HG02571 (cell line): ENCODE results near the gene RNASET2.
A peak's percentile ranks its signal among the peaks of the same experiment; 100 is the strongest.
"Not testable (repeated sequence)": the region's sequence is repeated elsewhere in the genome, so short reads cannot be mapped to it uniquely, and the experiment has no call there.

ENCODE experiments used
- ATAC-seq: cut with Tn5 transposase; IDR thresholded peaks from one replicate; pipeline ENCODE4 v1.9.1; 2021; ENCODE audit warnings: mild to moderate bottlenecking, moderate library complexity; ENCODE audit not compliant: unreplicated experiment

Gene RNASET2

GRCh38 chr6:166928644-166929541 is 27.5 kb downstream of the RNASET2 start:
- ATAC-seq, result no peak

- no peak for ATAC-seq
These were observed 28.3 kb downstream of the RNASET2 start for GRCh38 chr6:166927935-166928643.

- ATAC-seq, result no peak
These were observed 29.0 kb downstream of the RNASET2 start for GRCh38 chr6:166927240-166927934.

GRCh38 chr6:166926748-166927147 is 29.6 kb downstream of the RNASET2 start:
- ATAC-seq, result no peak

- no peak for ATAC-seq
These were observed 31.0 kb downstream of the RNASET2 start for GRCh38 chr6:166925141-166925996.

GRCh38 chr6:166924531-166924930 is 31.8 kb downstream of the RNASET2 start:
- no peak for ATAC-seq

- no peak for ATAC-seq
These were observed 33.4 kb downstream of the RNASET2 start for GRCh38 chr6:166922937-166923336.

GRCh38 chr6:166921570-166921969 is 34.8 kb downstream of the RNASET2 start:
- ATAC-seq, result no peak

GRCh38 chr6:166916824-166917223 is 39.5 kb downstream of the RNASET2 start:
- no peak for ATAC-seq

GRCh38 chr6:166915484-166915883 is 40.9 kb downstream of the RNASET2 start:
- not testable (repeated sequence) for ATAC-seq

- ATAC-seq, result not testable (repeated sequence)
These were observed 41.4 kb downstream of the RNASET2 start for GRCh38 chr6:166914952-166915351.

- no peak for ATAC-seq
These were observed 45.1 kb downstream of the RNASET2 start for GRCh38 chr6:166911248-166911677.

- no peak for ATAC-seq
These were observed 45.7 kb downstream of the RNASET2 start for GRCh38 chr6:166910601-166911000.

- ATAC-seq, result no peak
These were observed 47.5 kb downstream of the RNASET2 start for GRCh38 chr6:166908811-166909210.

- no peak for ATAC-seq
These were observed 48.2 kb downstream of the RNASET2 start for GRCh38 chr6:166907871-166908806.

- peak; percentile 74 for ATAC-seq
These were observed 48.9 kb downstream of the RNASET2 start for GRCh38 chr6:166907373-166907841.

GRCh38 chr6:166906376-166907044 is 49.8 kb downstream of the RNASET2 start:
- no peak for ATAC-seq

GRCh38 chr6:166905505-166906134 is 50.7 kb downstream of the RNASET2 start:
- ATAC-seq, result no peak
